Astrocyte (in vitro differentiated cells and primary cell): ENCODE measurements around the gene NUDT12.

Experiments used
- EZH2 ChIP-seq: IDR thresholded peaks from 2 replicates; pipeline ENCODE4 v1.6.1; 2012; ENCODE audit warnings: mild to moderate bottlenecking, low read length, inconsistent platforms; ENCODE audit not compliant: insufficient read depth
- TF ChIP-seq, protein P1 (sequence below): IDR thresholded peaks from 2 replicates; pipeline ENCODE4 v1.5.1; 2011; ENCODE audit warnings: low read depth, mild to moderate bottlenecking, inconsistent platforms, low read length, moderate library complexity; ENCODE audit not compliant: insufficient read depth

DNA sequence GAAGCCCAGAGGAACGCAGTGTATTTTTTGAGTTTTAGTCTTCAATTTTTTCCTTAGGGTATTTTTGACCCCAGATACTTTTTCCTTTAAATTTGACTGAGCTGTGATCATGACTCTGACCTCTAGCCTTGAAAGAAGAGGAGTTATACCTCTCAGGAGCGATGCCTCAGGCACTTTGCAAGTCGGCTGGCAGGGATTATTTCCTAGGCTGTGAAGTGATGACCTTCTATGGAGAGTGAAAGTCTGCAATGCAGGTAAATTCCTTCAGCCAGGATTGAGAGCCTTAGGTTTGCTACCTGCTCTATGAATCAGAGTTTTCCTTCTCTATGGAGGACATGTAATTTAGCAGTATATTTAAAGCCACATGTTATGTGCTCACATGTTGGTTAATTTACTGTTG, 10.8 kb upstream of the NUDT12 start:
- TF ChIP-seq, protein P1, sequence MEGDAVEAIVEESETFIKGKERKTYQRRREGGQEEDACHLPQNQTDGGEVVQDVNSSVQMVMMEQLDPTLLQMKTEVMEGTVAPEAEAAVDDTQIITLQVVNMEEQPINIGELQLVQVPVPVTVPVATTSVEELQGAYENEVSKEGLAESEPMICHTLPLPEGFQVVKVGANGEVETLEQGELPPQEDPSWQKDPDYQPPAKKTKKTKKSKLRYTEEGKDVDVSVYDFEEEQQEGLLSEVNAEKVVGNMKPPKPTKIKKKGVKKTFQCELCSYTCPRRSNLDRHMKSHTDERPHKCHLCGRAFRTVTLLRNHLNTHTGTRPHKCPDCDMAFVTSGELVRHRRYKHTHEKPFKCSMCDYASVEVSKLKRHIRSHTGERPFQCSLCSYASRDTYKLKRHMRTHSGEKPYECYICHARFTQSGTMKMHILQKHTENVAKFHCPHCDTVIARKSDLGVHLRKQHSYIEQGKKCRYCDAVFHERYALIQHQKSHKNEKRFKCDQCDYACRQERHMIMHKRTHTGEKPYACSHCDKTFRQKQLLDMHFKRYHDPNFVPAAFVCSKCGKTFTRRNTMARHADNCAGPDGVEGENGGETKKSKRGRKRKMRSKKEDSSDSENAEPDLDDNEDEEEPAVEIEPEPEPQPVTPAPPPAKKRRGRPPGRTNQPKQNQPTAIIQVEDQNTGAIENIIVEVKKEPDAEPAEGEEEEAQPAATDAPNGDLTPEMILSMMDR, result no peak
- no peak for TF ChIP-seq EZH2
